ENCODE measurements around the gene IQSEC1.

IQSEC1 gene

GRCh38 chr3:13070391-13071070, 2.7 kb downstream of the IQSEC1 start:
- H3K36me3 ChIP-seq (ENCODE audit: low read length): no peaks in the 10 kb centered on the region
- no peak overlapping the region for H3K4me3 ChIP-seq (ENCODE audit: insufficient read depth, low read length, poor library complexity, severe bottlenecking)
- no peaks in the 10 kb centered on the region for H3K9me2 ChIP-seq (replicated peaks; ENCODE audit: insufficient read depth, low read length)
- H3K4me2 ChIP-seq (ENCODE audit: low read depth, low read length, poor library complexity, severe bottlenecking): no peak overlapping the region
- H3K27me3 ChIP-seq (ENCODE audit: low read length): no peaks in the 10 kb centered on the region
- no peak overlapping the region for H3K9ac ChIP-seq (ENCODE audit: low read length)
- TF ChIP-seq CTCF (IDR thresholded peaks at IDR 0.05; ENCODE audit: insufficient read depth, low read length, poor library complexity, severe bottlenecking): no peak
- TF ChIP-seq EZH2phosphoT487 (conservative IDR thresholded peaks at IDR 0.05; ENCODE audit: low read length): no peak
- no peaks in the 10 kb centered on the region for H3K9me3 ChIP-seq (ENCODE audit: insufficient read depth, low read length)
- no peak overlapping the region for H3K27ac ChIP-seq (ENCODE audit: low read depth, low read length)
- H3F3A ChIP-seq (ENCODE audit: insufficient read depth): no peaks in the 10 kb centered on the region
- no peaks in the 10 kb centered on the region for H4K20me1 ChIP-seq (ENCODE audit: low read depth, low read length)
- no peak overlapping the region for H2AFZ ChIP-seq (ENCODE audit: low read depth, low read length, severe bottlenecking)
- H3K79me2 ChIP-seq (ENCODE audit: insufficient read depth, low read length): no peaks in the 10 kb centered on the region

- H3K4me3 ChIP-seq (ENCODE audit: insufficient read depth, low read length, poor library complexity, severe bottlenecking): no peak overlapping the region
- no peaks in the 10 kb centered on the region for H3K27me3 ChIP-seq (ENCODE audit: low read length)
- TF ChIP-seq CTCF (IDR thresholded peaks at IDR 0.05; ENCODE audit: insufficient read depth, low read length, poor library complexity, severe bottlenecking): no peak
- no peak for TF ChIP-seq EZH2phosphoT487 (conservative IDR thresholded peaks at IDR 0.05; ENCODE audit: low read length)
- no peaks in the 10 kb centered on the region for H3K9me2 ChIP-seq (replicated peaks; ENCODE audit: insufficient read depth, low read length)
- H3F3A ChIP-seq (ENCODE audit: insufficient read depth): no peaks in the 10 kb centered on the region
- H3K9ac ChIP-seq (ENCODE audit: low read length): no peak overlapping the region
- H2AFZ ChIP-seq (ENCODE audit: low read depth, low read length, severe bottlenecking): no peak overlapping the region
- no peak overlapping the region for H3K4me2 ChIP-seq (ENCODE audit: low read depth, low read length, poor library complexity, severe bottlenecking)
- H4K20me1 ChIP-seq (ENCODE audit: low read depth, low read length): no peaks in the 10 kb centered on the region
- no peaks in the 10 kb centered on the region for H3K9me3 ChIP-seq (ENCODE audit: insufficient read depth, low read length)
- H3K27ac ChIP-seq (ENCODE audit: low read depth, low read length): no peak overlapping the region
- H3K79me2 ChIP-seq (ENCODE audit: insufficient read depth, low read length): no peaks in the 10 kb centered on the region
- H3K36me3 ChIP-seq (ENCODE audit: low read length): no peaks in the 10 kb centered on the region
These were observed 3.7 kb downstream of the IQSEC1 start for GRCh38 chr3:13069495-13069894.

GRCh38 chr3:13068269-13069010, 4.8 kb downstream of the IQSEC1 start:
- Histone ChIP-seq H4K20me1 (ENCODE audit: low read depth, low read length) (no peaks in the 10 kb centered on the region), H3K27ac (ENCODE audit: low read depth, low read length) (no peak overlapping the region), H3K4me3 (ENCODE audit: insufficient read depth, low read length, poor library complexity, severe bottlenecking) (no peak overlapping the region), H3K4me2 (ENCODE audit: low read depth, low read length, poor library complexity, severe bottlenecking) (no peak overlapping the region), H3K9me3 (ENCODE audit: insufficient read depth, low read length) (no peaks in the 10 kb centered on the region), H3F3A (ENCODE audit: insufficient read depth) (no peaks in the 10 kb centered on the region), H2AFZ (ENCODE audit: low read depth, low read length, severe bottlenecking) (no peak overlapping the region), H3K36me3 (ENCODE audit: low read length) (no peaks in the 10 kb centered on the region), H3K9me2 (replicated peaks; ENCODE audit: insufficient read depth, low read length) (no peaks in the 10 kb centered on the region), H3K27me3 (ENCODE audit: low read length) (no peaks in the 10 kb centered on the region), H3K9ac (ENCODE audit: low read length) (no peak overlapping the region), H3K79me2 (ENCODE audit: insufficient read depth, low read length) (no peaks in the 10 kb centered on the region)
- no peak for TF ChIP-seq CTCF (IDR thresholded peaks at IDR 0.05; ENCODE audit: insufficient read depth, low read length, poor library complexity, severe bottlenecking)
- no peak for TF ChIP-seq EZH2phosphoT487 (conservative IDR thresholded peaks at IDR 0.05; ENCODE audit: low read length)
